SK-N-SH treated with all-trans-retinoic acid at 6 μM for 48 hours (cell line): ENCODE data around the gene SPRED1.

ENCODE experiments used
- ATAC-seq: fragments of 200-7000 bp; cut with Tn5 transposase; 3 replicates; pipeline ENCODE4 v1.9.1; 2020; ENCODE audit warnings: mild to moderate bottlenecking, moderate library complexity
- ARNTL ChIP-seq: fragments of 450-650 bp; formaldehyde crosslinking; IDR thresholded peaks from 2 replicates; pipeline ENCODE4 v1.5.0; 2020; ENCODE audit warnings: low read depth, mild to moderate bottlenecking, moderate library complexity, borderline replicate concordance
- BACH2 ChIP-seq: fragments of 250-450 bp; sonication (Bioruptor Pico); IDR thresholded peaks from 2 replicates; pipeline ENCODE4 v1.9.0; 2021; ENCODE audit warnings: mild to moderate bottlenecking, borderline replicate concordance
- CSDC2 ChIP-seq: fragments of 250-450 bp; sonication (Bioruptor Pico); IDR thresholded peaks from 2 replicates; pipeline ENCODE4 v1.5.0; 2020; ENCODE audit warnings: mild to moderate bottlenecking, moderate library complexity
- CSRNP3 ChIP-seq: fragments of 250-450 bp; sonication (Bioruptor Pico); IDR thresholded peaks from 2 replicates; pipeline ENCODE4 v1.5.1; 2021; ENCODE audit warnings: mild to moderate bottlenecking, moderate library complexity
- ESRRG ChIP-seq: fragments of 250-450 bp; sonication (Bioruptor Pico); IDR thresholded peaks from 2 replicates; pipeline ENCODE4 v1.6.1; 2021; ENCODE audit warnings: mild to moderate bottlenecking
- ISL1 ChIP-seq: fragments of 250-450 bp; sonication (Bioruptor Pico); IDR thresholded peaks from 2 replicates; pipeline ENCODE4 v2.1.2; 2022; ENCODE audit warnings: mild to moderate bottlenecking, moderate library complexity
- OSR1 ChIP-seq: fragments of 250-450 bp; sonication (Bioruptor Pico); IDR thresholded peaks from 2 replicates; pipeline ENCODE4 v1.8.0; 2022; ENCODE audit warnings: moderate library complexity, mild to moderate bottlenecking, inconsistent platforms
- PATZ1 ChIP-seq: fragments of 250-450 bp; sonication (Bioruptor Pico); IDR thresholded peaks from 2 replicates; pipeline ENCODE4 v1.8.0; 2020; ENCODE audit warnings: mild to moderate bottlenecking, moderate library complexity, borderline replicate concordance
- PPARA ChIP-seq: fragments of 250-450 bp; sonication (Bioruptor Pico); IDR thresholded peaks from 2 replicates; pipeline ENCODE4 v1.5.0; 2020; ENCODE audit warnings: mild to moderate bottlenecking, borderline replicate concordance
- RARB ChIP-seq: fragments of 250-450 bp; sonication (Bioruptor Pico); IDR thresholded peaks from 2 replicates; pipeline ENCODE4 v1.8.0; 2021; ENCODE audit warnings: mild to moderate bottlenecking, moderate library complexity
- SNAI2 ChIP-seq: fragments of 250-450 bp; sonication (Bioruptor Pico); IDR thresholded peaks from 2 replicates; pipeline ENCODE4 v1.5.0; 2020; ENCODE audit warnings: mild to moderate bottlenecking, moderate library complexity
- TCF4 ChIP-seq: fragments of 250-450 bp; sonication (Bioruptor Pico); IDR thresholded peaks from 2 replicates; pipeline ENCODE4 v1.8.0; 2021; ENCODE audit warnings: mild to moderate bottlenecking, moderate library complexity, borderline replicate concordance
- TOX ChIP-seq: fragments of 250-450 bp; sonication (Bioruptor Pico); IDR thresholded peaks from 2 replicates; pipeline ENCODE4 v1.8.0; 2021; ENCODE audit warnings: mild to moderate bottlenecking, moderate library complexity, borderline replicate concordance
- ZFP3 ChIP-seq: fragments of 250-450 bp; sonication (Bioruptor Pico); IDR thresholded peaks from 2 replicates; pipeline ENCODE4 v1.5.0; 2020; ENCODE audit warnings: mild to moderate bottlenecking, moderate library complexity
- ZFP30 ChIP-seq: fragments of 450-650 bp; formaldehyde crosslinking; IDR thresholded peaks from 2 replicates; pipeline ENCODE4 v1.5.0; 2022; ENCODE audit warnings: mild to moderate bottlenecking, moderate library complexity
- ZNF565 ChIP-seq: fragments of 450-650 bp; formaldehyde crosslinking; conservative IDR thresholded peaks from 2 replicates; pipeline ENCODE4 v1.5.0; 2020; ENCODE audit warnings: low read depth, mild to moderate bottlenecking, moderate library complexity
- ZNF70 ChIP-seq: fragments of 450-650 bp; formaldehyde crosslinking; IDR thresholded peaks from 2 replicates; pipeline ENCODE4 v1.5.0; 2020; ENCODE audit warnings: mild to moderate bottlenecking, moderate library complexity
- TF ChIP-seq, protein P1 (sequence below): fragments of 250-450 bp; sonication (Bioruptor Pico); IDR thresholded peaks from 2 replicates; pipeline ENCODE4 v1.5.1; 2020; ENCODE audit warnings: low read depth, mild to moderate bottlenecking, moderate library complexity
- TF ChIP-seq, protein P2 (sequence below): fragments of 250-450 bp; sonication (Bioruptor Pico); IDR thresholded peaks from 2 replicates; pipeline ENCODE4 v1.8.0; 2021; ENCODE audit warnings: low read depth, mild to moderate bottlenecking, moderate library complexity, borderline replicate concordance
- TF ChIP-seq, protein P3 (sequence below): fragments of 250-450 bp; sonication (Bioruptor Pico); IDR thresholded peaks from 2 replicates; pipeline ENCODE4 v1.5.0; 2020; ENCODE audit warnings: mild to moderate bottlenecking, moderate library complexity

Gene SPRED1

DNA sequence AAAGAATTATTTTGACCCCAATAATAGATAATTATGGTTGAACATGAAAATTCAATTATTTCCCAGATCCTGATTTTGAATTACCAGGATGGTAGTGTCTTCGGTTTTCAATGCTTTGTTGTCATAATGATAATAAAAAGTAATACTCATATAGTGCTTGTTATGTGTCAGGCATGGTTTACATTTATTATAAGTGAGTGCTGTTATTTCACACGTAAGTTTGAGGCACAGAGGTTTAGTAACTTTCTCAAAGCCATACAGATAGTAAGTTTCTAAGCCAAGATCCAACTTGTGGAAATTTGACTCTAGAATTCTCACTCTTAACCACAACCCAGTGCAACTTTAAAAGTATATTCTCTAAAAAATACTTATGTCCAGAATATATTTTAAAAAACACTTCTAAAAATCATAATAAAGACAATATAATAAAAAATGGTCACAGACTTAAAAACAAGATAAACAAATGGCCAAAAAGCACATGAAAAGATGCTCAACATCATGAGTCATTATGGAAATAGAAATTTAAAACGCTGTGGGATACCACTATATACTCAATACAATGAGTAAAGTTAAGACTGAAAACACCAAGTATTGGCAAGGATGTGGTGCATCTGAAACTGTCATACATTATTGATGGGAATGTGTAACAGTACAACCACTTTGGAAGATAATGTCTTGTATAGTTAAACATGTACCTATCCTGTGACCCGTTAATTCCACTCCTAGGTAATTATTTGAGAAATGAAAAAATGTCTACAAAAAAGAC lies 45.2 kb downstream of the SPRED1 start:
- no peak for TF ChIP-seq SNAI2 (CRISPR knock-in tag)
- TF ChIP-seq, protein P1, sequence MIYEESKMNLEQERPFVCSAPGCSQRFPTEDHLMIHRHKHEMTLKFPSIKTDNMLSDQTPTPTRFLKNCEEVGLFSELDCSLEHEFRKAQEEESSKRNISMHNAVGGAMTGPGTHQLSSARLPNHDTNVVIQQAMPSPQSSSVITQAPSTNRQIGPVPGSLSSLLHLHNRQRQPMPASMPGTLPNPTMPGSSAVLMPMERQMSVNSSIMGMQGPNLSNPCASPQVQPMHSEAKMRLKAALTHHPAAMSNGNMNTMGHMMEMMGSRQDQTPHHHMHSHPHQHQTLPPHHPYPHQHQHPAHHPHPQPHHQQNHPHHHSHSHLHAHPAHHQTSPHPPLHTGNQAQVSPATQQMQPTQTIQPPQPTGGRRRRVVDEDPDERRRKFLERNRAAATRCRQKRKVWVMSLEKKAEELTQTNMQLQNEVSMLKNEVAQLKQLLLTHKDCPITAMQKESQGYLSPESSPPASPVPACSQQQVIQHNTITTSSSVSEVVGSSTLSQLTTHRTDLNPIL (CRISPR knock-in tag): no peak
- TF ChIP-seq, protein P2, sequence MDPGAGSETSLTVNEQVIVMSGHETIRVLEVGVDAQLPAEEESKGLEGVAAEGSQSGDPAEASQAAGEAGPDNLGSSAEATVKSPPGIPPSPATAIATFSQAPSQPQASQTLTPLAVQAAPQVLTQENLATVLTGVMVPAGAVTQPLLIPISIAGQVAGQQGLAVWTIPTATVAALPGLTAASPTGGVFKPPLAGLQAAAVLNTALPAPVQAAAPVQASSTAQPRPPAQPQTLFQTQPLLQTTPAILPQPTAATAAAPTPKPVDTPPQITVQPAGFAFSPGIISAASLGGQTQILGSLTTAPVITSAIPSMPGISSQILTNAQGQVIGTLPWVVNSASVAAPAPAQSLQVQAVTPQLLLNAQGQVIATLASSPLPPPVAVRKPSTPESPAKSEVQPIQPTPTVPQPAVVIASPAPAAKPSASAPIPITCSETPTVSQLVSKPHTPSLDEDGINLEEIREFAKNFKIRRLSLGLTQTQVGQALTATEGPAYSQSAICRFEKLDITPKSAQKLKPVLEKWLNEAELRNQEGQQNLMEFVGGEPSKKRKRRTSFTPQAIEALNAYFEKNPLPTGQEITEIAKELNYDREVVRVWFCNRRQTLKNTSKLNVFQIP (CRISPR knock-in tag): no peak
- ATAC-seq: no peak

GRCh38 chr15:38299216-38299615 lies 46.6 kb downstream of the SPRED1 start:
- no peak for ATAC-seq
- no peak for TF ChIP-seq OSR1
- TF ChIP-seq PATZ1: no peak
- TF ChIP-seq, protein P3, sequence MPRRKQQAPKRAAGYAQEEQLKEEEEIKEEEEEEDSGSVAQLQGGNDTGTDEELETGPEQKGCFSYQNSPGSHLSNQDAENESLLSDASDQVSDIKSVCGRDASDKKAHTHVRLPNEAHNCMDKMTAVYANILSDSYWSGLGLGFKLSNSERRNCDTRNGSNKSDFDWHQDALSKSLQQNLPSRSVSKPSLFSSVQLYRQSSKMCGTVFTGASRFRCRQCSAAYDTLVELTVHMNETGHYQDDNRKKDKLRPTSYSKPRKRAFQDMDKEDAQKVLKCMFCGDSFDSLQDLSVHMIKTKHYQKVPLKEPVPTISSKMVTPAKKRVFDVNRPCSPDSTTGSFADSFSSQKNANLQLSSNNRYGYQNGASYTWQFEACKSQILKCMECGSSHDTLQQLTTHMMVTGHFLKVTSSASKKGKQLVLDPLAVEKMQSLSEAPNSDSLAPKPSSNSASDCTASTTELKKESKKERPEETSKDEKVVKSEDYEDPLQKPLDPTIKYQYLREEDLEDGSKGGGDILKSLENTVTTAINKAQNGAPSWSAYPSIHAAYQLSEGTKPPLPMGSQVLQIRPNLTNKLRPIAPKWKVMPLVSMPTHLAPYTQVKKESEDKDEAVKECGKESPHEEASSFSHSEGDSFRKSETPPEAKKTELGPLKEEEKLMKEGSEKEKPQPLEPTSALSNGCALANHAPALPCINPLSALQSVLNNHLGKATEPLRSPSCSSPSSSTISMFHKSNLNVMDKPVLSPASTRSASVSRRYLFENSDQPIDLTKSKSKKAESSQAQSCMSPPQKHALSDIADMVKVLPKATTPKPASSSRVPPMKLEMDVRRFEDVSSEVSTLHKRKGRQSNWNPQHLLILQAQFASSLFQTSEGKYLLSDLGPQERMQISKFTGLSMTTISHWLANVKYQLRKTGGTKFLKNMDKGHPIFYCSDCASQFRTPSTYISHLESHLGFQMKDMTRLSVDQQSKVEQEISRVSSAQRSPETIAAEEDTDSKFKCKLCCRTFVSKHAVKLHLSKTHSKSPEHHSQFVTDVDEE (CRISPR knock-in tag): no peak
- no peak for TF ChIP-seq ESRRG
- no peak for TF ChIP-seq RARB
- TF ChIP-seq TCF4 (CRISPR knock-in tag): no peak
- no peak for TF ChIP-seq ZFP30 (CRISPR knock-in tag)
- TF ChIP-seq ARNTL (CRISPR knock-in tag): no peak
- no peak for TF ChIP-seq BACH2 (CRISPR knock-in tag)
- no peak for TF ChIP-seq TOX
- TF ChIP-seq ZNF565 (CRISPR knock-in tag): no peak
- no peak for TF ChIP-seq CSRNP3
- TF ChIP-seq CSDC2 (CRISPR knock-in tag): no peak
- no peak for TF ChIP-seq SNAI2 (CRISPR knock-in tag)
- TF ChIP-seq ISL1 (CRISPR knock-in tag): no peak
- TF ChIP-seq, protein P1 (CRISPR knock-in tag): no peak
- TF ChIP-seq, protein P2 (CRISPR knock-in tag): no peak
- no peak for TF ChIP-seq ZFP3 (CRISPR knock-in tag)
- no peak for TF ChIP-seq ZNF70 (CRISPR knock-in tag)
- no peak for TF ChIP-seq PPARA (CRISPR knock-in tag)
